D341Med (cell line): ENCODE data around the gene C1QTNF2.
A peak's percentile ranks its signal among the peaks of the same experiment; 100 is the strongest.
"Not testable (repeated sequence)": the region's sequence is repeated elsewhere in the genome, so short reads cannot be mapped to it uniquely, and the experiment has no call there.

Experiments
- DNase-seq: peaks from one replicate; pipeline ENCODE4 v3.0.0; 2012; ENCODE audit warnings: low spot score

Gene C1QTNF2

DNA sequence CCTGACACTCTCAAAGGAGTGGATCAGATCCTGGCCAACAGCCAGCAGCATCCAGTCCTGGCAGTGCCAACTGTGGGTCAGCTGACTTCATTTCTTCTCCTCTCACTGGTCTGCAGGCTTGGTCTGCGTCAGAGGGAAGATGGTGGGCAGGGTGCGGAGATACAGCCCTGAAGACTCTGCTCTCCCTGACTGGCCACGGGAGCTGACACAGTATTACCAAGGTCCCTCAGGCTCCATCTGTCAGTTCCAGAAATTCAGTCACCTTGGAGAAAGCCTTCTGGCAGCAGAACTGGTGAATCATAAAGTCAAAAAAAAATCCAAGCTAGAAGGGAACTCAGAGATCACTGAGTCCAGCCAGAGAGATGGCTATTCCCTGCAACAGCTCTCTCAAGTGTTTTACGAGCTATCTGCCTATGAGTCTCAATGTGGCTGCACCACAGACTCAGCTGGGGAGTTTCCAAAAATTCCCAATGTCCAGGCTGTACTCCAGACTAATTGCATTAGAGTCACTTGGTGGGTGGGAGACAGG is 27.9 kb downstream of the C1QTNF2 start:
- no peak for DNase-seq

GRCh38 chr5:160341309-160341870 is 29.0 kb downstream of the C1QTNF2 start:
- DNase-seq = no peak

DNA sequence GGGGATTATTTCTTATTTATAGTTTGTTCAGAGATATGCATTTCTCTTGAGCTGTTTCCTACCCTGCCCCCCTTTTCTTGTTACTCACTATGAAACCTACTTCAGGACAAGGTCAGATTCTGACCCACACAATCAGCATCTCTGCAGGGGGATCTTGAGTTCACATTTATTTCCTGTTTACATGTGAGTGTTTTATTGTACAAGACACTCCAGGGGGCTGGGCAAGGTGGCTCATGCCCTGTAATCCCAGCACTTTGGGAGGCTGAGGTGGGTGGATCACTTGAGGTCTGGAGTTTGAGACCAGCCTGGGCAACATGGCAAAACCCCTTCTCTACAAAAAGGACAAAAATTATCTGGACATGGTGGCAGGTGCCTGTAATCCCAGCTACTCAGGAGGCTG is 29.9 kb downstream of the C1QTNF2 start:
- not testable (repeated sequence) for DNase-seq

DNA sequence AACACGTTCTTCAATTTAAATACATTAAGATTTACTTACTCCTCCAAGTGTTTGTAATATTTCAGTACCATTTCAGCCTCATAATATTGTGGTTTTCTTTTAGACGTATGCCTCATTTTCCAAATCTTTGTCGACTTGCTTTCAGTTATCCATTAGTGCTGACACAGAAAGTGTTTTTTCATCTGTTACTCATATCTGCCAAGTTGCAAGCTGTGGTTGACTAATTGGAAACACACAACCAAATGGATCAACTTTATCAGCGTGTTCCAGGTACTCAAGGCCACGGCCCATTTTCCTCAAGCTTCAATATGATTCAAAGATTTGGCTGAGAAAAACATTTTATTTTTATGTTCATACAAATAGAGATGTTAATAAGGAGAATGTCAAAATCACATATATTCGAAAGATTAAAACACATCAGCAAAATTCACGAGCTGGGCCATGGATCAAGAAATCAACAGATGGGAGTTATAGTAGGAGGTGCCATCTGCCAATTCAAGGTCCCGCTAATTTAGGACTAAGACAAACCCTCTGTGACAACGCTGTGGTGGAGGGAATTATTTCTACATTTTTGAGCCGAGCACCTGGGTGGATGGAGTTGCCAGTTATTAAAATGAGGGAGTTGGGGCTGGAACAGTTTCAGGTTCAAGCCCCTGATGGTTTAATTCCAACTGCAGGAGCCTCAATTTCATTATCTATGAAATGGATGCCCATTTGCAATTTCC is 30.9 kb downstream of the C1QTNF2 start:
- no peak for DNase-seq

DNA sequence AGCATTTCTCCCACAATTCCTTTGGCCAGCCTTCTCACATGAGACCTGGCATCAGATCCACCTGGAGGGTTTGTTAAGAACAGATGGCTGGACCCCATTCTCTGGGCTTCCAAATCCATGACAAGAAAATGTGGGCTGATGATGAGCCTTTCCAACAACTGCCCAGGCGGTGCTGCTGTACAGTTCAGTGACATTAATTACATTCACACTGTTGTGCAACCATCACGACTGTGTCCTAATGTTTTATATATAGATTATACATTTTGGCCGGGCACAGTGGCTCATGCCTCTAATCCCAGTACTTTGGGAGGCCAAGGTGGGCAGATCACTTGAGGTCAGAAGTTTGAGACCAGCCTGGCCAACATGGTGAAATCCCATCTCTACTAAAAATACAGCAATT is 35.7 kb downstream of the C1QTNF2 start:
- DNase-seq = not testable (repeated sequence)

DNA sequence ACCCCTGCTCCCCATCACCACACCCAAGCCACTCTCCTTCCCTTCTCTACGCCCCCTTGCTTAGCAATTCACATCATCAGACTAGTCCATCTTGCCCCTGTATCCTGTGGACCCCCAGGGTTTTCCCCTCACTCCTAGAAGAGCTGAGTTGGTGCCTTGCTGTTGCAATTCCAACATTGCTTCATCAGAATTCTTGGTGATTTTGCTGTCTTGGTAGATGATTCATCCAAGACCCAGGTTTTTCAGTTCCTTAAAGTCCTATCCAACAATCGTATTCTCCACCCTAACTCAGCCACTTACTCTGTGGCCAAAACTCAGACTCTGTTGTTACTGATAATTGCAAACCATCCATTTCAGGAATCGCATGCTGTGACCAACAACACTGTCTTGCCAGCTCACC is 36.7 kb downstream of the C1QTNF2 start:
- no peak for DNase-seq

GRCh38 chr5:160330212-160330611 is 40.2 kb downstream of the C1QTNF2 start:
- no peak for DNase-seq

DNA sequence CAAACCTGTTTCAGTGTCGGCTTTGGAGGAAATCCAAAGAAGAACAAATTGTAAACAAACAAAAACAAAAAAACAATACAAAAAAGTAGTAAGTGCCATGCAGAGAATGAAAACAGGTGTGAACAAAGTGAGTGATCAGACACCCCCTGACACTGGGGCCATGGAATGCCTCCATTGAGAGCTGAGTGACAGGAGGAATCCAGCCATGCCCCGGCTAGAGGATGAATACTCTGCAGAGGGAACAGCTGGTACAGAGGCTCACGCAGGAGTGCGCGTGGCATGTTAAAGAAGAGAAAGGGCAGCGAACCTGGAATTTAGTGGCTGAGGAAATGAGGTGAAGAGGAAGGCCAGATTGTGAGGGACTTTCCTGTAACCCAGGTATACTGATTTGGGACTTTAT is 42.6 kb downstream of the C1QTNF2 start:
- DNase-seq = no peak

- DNase-seq = no peak
Measured at GRCh38 chr5:160326981-160327380, 43.4 kb downstream of the C1QTNF2 start.

DNA sequence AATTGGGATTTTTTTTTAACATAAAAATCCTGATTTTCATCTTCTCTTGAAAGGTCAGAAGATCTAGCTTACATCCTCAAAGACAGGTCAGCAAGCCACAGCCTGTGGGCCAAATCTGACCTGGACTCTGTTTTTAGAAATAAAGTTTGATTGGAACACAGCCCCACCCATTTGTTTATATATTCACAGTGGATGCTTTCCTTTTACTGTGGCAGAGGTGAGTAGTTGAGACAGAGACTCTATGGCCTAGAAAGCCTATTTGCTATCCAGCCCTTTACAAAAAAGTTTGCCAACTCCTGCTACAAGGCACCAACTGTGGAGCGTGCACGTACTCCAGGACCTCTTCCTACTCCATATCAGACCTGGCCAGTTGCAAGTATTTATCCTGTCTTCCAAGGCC is 44.7 kb downstream of the C1QTNF2 start:
- DNase-seq = no peak

- no peak for DNase-seq
Measured at GRCh38 chr5:160324886-160325285, 45.5 kb downstream of the C1QTNF2 start.

- no peak for DNase-seq
Measured at GRCh38 chr5:160318409-160318808, 52.0 kb downstream of the C1QTNF2 start.

- no peak for DNase-seq
Measured at GRCh38 chr5:160317434-160317833, 53.0 kb downstream of the C1QTNF2 start.

DNA sequence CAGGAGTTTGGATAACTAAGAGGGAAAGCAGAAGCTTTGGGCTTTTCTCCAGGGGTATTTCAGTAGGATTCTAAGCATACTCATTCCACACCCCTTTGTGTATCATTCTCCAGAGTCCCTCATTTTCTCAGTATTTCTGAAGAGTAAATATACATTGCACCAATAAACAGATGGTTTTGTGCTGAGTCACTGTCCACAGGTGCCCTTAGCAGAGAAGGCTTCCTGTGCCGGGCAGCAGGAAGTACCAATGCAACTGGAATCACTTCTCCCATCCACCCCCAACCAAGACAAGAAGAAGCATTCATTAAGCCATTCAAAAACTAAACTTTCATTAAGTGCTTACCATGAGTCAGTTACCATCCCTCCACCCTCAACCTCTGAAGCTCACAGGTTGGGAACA is 54.5 kb downstream of the C1QTNF2 start:
- DNase-seq = no peak

GRCh38 chr5:160312960-160313727 is 57.3 kb downstream of the C1QTNF2 start:
- DNase-seq = no peak

- peak; percentile 99 for DNase-seq
Measured at GRCh38 chr5:160312134-160312959, 58.1 kb downstream of the C1QTNF2 start, which contains the start of gene CCNJL. TSS of gene CCNJL (minus strand) at chr5:160312564. CDS start at chr5:160311923, 641 bp downstream.

DNA sequence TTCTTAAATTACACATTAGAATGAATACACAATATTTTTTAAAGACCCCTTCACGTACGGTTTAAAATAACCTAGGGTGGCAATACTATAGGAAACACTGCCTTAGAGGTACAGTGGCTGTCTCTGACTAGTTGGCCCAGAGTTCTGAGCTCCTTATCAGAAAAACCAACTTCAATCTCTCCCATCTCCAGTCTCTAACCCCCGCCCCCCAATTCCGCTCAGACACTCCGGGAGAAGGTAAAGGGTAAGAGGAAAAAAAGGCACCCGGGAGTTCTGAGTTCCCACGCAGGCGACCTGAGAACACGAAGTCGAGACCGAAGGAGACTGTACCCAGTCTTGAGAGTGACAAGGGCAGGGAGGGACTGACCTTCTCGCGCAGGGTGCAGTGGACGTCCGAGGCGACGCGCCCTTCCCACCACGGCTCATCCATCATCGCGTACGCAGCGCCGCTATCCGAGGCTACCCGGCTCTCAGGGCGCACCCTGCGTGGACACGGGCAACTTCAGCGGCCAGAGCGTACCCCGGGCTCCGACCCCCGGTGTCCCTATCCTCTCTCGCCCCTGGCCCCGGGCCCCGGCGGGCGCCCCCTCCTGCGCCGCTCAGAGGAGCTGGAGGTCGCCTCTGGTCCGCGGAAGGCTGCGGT is 58.8 kb downstream of the C1QTNF2 start:
- no peak for DNase-seq

GRCh38 chr5:160310552-160311295 is 59.7 kb downstream of the C1QTNF2 start:
- no peak for DNase-seq

DNA sequence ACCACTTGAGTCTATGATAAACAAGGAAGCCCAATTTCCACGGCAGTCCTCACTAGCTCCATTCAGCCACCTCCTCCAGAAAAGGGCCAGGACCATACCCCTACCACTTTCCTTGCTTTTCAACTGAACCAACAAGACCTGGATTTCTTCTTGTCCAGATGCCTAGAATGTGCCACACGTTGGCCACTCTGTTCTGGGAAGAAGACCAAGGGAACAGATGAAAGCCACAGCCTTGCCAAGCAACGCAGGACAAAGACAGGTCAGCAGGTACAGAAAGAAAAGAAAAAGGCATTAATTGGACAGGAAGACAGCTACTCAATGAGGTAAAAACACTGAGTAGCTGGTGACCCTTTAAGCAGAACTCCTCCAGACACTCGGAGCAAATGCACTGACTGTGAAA is 60.3 kb downstream of the C1QTNF2 start:
- no peak for DNase-seq

- DNase-seq = no peak
Measured at GRCh38 chr5:160306696-160307095, 63.7 kb downstream of the C1QTNF2 start.

DNA sequence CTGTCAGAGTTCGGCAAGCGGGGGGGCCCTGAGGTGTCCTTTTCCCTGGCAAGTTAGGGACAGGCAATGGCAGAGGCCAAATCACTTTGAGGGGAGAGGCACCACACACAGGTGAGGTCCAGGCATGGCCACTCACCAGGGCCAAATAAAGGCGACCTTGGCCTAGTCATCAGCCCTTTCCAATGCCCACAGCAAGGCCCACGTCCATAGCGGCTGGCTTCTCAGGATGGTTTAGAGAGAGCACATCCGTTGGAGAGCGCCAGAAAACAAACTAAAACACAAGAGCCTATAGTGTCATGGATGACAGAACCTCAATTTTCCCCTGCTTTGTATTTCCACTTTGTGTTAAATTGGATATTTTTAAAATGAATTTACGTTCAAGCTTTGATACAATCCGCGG is 65.1 kb downstream of the C1QTNF2 start:
- DNase-seq = no peak
